ENCODE measurements around the gene PRXL2A.
"Not testable (repeated sequence)": the region's sequence is repeated elsewhere in the genome, so short reads cannot be mapped to it uniquely, and the experiment has no call there.

- not testable (repeated sequence) for TF ChIP-seq MAX (IDR thresholded peaks at IDR 0.05; ENCODE audit: low read depth); EP300 (IDR thresholded peaks at IDR 0.05; ENCODE audit: borderline replicate concordance in 1 of 2, low read depth in 1 of 2, low read length in 1 of 2); JUND (IDR thresholded peaks at IDR 0.05); CTCF (IDR thresholded peaks at IDR 0.05); RCOR1 (IDR thresholded peaks at IDR 0.05; ENCODE audit: low read length); RAD21 (IDR thresholded peaks at IDR 0.05; ENCODE audit: low read length); IRF3 (IDR thresholded peaks at IDR 0.05; ENCODE audit: low read depth, low read length); MXI1 (IDR thresholded peaks at IDR 0.05; ENCODE audit: low read depth, low read length); NRF1 (IDR thresholded peaks at IDR 0.05; ENCODE audit: low read depth, low read length); TCF12 (IDR thresholded peaks at IDR 0.05)
Measured at GRCh38 chr10:80475641-80476040, 67.3 kb downstream of the PRXL2A start.

Measured in SK-N-SH (cell line).